Measurements from ENCODE around the gene SRSF2. TPM values are rescaled to one million over a fixed set of nuclear protein-coding genes. Genes with fewer than 3 reads are reported as not detected.
A peak's percentile ranks its signal among the peaks of the same experiment; 100 is the strongest.
"Not testable (repeated sequence)": the region's sequence is repeated elsewhere in the genome, so short reads cannot be mapped to it uniquely, and the experiment has no call there.

Gene SRSF2
- total RNA-seq, 4 donors from 2014 or later, result 208 to 463 (median 244) TPM

GRCh38 chr17:76723812-76724211 lies 13.3 kb downstream of the SRSF2 start:
- no peak for ATAC-seq (ENCODE audit: low FRiP score)
- TF ChIP-seq CTCF (IDR thresholded peaks at IDR 0.05), result no peak
- no peak for DNase-seq (ENCODE audit: low spot score)

- ATAC-seq (ENCODE audit: low FRiP score); DNase-seq (ENCODE audit: low spot score): not testable (repeated sequence)
Observed at GRCh38 chr17:76722977-76723376, 14.2 kb downstream of the SRSF2 start.

- TF ChIP-seq CTCF (IDR thresholded peaks at IDR 0.05), result no peak
- DNase-seq (ENCODE audit: low spot score) (no peak), ATAC-seq (ENCODE audit: low FRiP score) (no peak)
Observed at GRCh38 chr17:76722279-76722678, 14.9 kb downstream of the SRSF2 start.

GRCh38 chr17:76721463-76721862 lies 15.7 kb downstream of the SRSF2 start:
- ATAC-seq (ENCODE audit: low FRiP score) (no peak), DNase-seq (ENCODE audit: low spot score) (no peak)
- no peak for TF ChIP-seq CTCF (IDR thresholded peaks at IDR 0.05)

- ATAC-seq (ENCODE audit: low FRiP score), result no peak
- TF ChIP-seq CTCF (IDR thresholded peaks at IDR 0.05), result no peak
- DNase-seq (ENCODE audit: low spot score), result no peak
Observed at GRCh38 chr17:76720941-76721340, 16.2 kb downstream of the SRSF2 start.

GRCh38 chr17:76720211-76720610 lies 16.9 kb downstream of the SRSF2 start:
- DNase-seq (ENCODE audit: low spot score), result no peak
- ATAC-seq (ENCODE audit: low FRiP score), result no peak
- no peak for TF ChIP-seq CTCF (IDR thresholded peaks at IDR 0.05)

GRCh38 chr17:76718516-76718915 lies 18.6 kb downstream of the SRSF2 start:
- no peak for TF ChIP-seq CTCF (IDR thresholded peaks at IDR 0.05)
- ATAC-seq (ENCODE audit: low FRiP score) (no peak), DNase-seq (ENCODE audit: low spot score) (no peak)

- ATAC-seq (ENCODE audit: low FRiP score), result no peak
- peak; percentile 18 for DNase-seq (ENCODE audit: low spot score)
- no peak for TF ChIP-seq CTCF (IDR thresholded peaks at IDR 0.05)
Observed at GRCh38 chr17:76716839-76717215, 20.3 kb downstream of the SRSF2 start.
